GM12878 (cell line): ENCODE measurements around the gene WASHC2A.
"Not testable (repeated sequence)": the region's sequence is repeated elsewhere in the genome, so short reads cannot be mapped to it uniquely, and the experiment has no call there.

ENCODE experiments used
- ASH2L ChIP-seq: fragments of 300-600, 200-600 bp; sonication (generic); IDR thresholded peaks from 2 replicates; pipeline ENCODE4 v1.6.1; 2017; ENCODE audit warnings: low read depth, mild to moderate bottlenecking, borderline replicate concordance
- CBX5 ChIP-seq: sonication (generic); IDR thresholded peaks from 2 replicates; pipeline ENCODE4 v1.6.1; 2016; ENCODE audit warnings: low read depth, moderate library complexity, mild to moderate bottlenecking, inconsistent platforms
- CTCF ChIP-seq, 3 experiments: IDR thresholded peaks in 2 of 3; conservative IDR thresholded peaks in 1 of 3; 2 replicates each; pipeline ENCODE4 v1.5.1; 2011; ENCODE audit warnings: low read depth in 3 of 3, low read length in 3 of 3, mild to moderate bottlenecking in 3 of 3, control low read depth in 2 of 3, moderate library complexity in 2 of 3, inconsistent platforms in 1 of 3, mixed read lengths in 1 of 3; ENCODE audit not compliant: control insufficient read depth in 2 of 3, insufficient read depth in 1 of 3; ENCODE audit errors: extremely low read depth in 1 of 3
- MAX ChIP-seq: IDR thresholded peaks from 2 replicates; pipeline ENCODE4 v1.6.1; 2012; ENCODE audit warnings: low read depth, low read length, improper control_type of control experiment
- MXI1 ChIP-seq: fragments of 150-350 bp; IDR thresholded peaks from 2 replicates; pipeline ENCODE4 v1.6.1; 2011; ENCODE audit warnings: low read depth, mild to moderate bottlenecking, inconsistent platforms, low read length, improper control_type of control experiment
- NFXL1 ChIP-seq: fragments of 450-650 bp; IDR thresholded peaks from 2 replicates; pipeline ENCODE4 v1.6.1; 2017; ENCODE audit warnings: antibody characterized with exemption, mild to moderate bottlenecking, borderline replicate concordance
- POLR2AphosphoS5 ChIP-seq: IDR thresholded peaks from 2 replicates; pipeline ENCODE4 v1.6.1; 2011; ENCODE audit warnings: mild to moderate bottlenecking, low read length, inconsistent platforms
- REST ChIP-seq: IDR thresholded peaks from 2 replicates; pipeline ENCODE4 v1.6.1; 2012; ENCODE audit warnings: mild to moderate bottlenecking, low read depth, low read length
- SP1 ChIP-seq: IDR thresholded peaks from one replicate; pipeline ENCODE4 v1.6.1; 2011; ENCODE audit warnings: low read depth, low read length
- TARDBP ChIP-seq: IDR thresholded peaks from 2 replicates; pipeline ENCODE4 v1.6.1; 2016; ENCODE audit warnings: borderline replicate concordance
- TCF12 ChIP-seq: IDR thresholded peaks from 2 replicates; pipeline ENCODE4 v1.6.1; 2011; ENCODE audit warnings: low read depth, mild to moderate bottlenecking, low read length
- ZNF207 ChIP-seq: fragments of 450-650 bp; IDR thresholded peaks from 2 replicates; pipeline ENCODE4 v1.6.1; 2014; ENCODE audit warnings: antibody characterized with exemption, mild to moderate bottlenecking, borderline replicate concordance
- ZNF622 ChIP-seq: fragments of 450-650 bp; IDR thresholded peaks from 2 replicates; pipeline ENCODE4 v1.6.1; 2017; ENCODE audit warnings: mild to moderate bottlenecking, inconsistent platforms

- TF ChIP-seq REST; CBX5; MAX; CTCF (IDR thresholded peaks at IDR 0.05 in 2 of 3, conservative IDR thresholded peaks at IDR 0.05 in 1 of 3; ENCODE audit: control insufficient read depth in 2 of 3, extremely low read depth in 1 of 3, insufficient read depth in 1 of 3, low read depth in 3 of 3, low read length in 3 of 3); POLR2AphosphoS5; MXI1; SP1; ZNF622; ASH2L; NFXL1; TCF12; TARDBP; ZNF207: not testable (repeated sequence)
These were observed 34.0 kb downstream of the WASHC2A start for GRCh38 chr10:50101747-50102146.
